B cell (primary cell): ENCODE measurements around the gene ATAD2B. TPM values are rescaled to one million over a fixed set of nuclear protein-coding genes. Genes with fewer than 3 reads are reported as not detected.

Experiments used
- ATAC-seq: fragments of 200-7000 bp; cut with Tn5 transposase; one replicate; pipeline ENCODE4 v1.10.0; 2021; ENCODE audit warnings: low read depth, mild to moderate bottlenecking, moderate number of reproducible peaks, moderate library complexity
- CTCF ChIA-PET: fragments of 350-600 bp; sonication (Branson Sonifier 250); formaldehyde crosslinking; loops from one replicate; lab custom pipeline; 2021; ENCODE audit warnings: antibody characterized with exemption, inconsistent platforms; lab: Charles Lee
- POLR2A ChIA-PET: fragments of 350-600 bp; sonication (Branson Sonifier 250); formaldehyde crosslinking; loops from one replicate; lab custom pipeline; 2021; ENCODE audit warnings: antibody characterized with exemption; lab: Charles Lee
- DNase-seq: peaks from one replicate; pipeline ENCODE4 v3.0.0; 2013
- H2AFZ ChIP-seq: 2 replicates; pipeline ENCODE4 v1.6.1; 2012; ENCODE audit warnings: mild to moderate bottlenecking, low read depth, low read length; ENCODE audit not compliant: insufficient read depth, poor library complexity, severe bottlenecking
- H3K27ac ChIP-seq, 2 donors: 1 replicate in 1 of 2; 2 replicates in 1 of 2; pipeline ENCODE4 v1.5.1; 2012 to 2013; ENCODE audit warnings: low read length in 2 of 2, mild to moderate bottlenecking in 2 of 2, moderate library complexity in 1 of 2
- H3K27me3 ChIP-seq, 4 experiments: fragments of 200-600 bp in 1 of 4; sonication (generic) in 1 of 4; replicated peaks in 1 of 4; 1 replicate in 2 of 4; 2 replicates in 2 of 4; pipeline versions ENCODE4 v1.6.1 to v1.7.0; 2013 to 2016; ENCODE audit warnings: low read length in 3 of 4, mild to moderate bottlenecking in 2 of 4, mixed read lengths in 1 of 4, moderate library complexity in 1 of 4; ENCODE audit not compliant: insufficient read depth in 4 of 4, control insufficient read depth in 3 of 4; ENCODE audit errors: control extremely low read depth in 1 of 4
- H3K36me3 ChIP-seq, 2 experiments: replicated peaks in 1 of 2; 1 replicate in 1 of 2; 2 replicates in 1 of 2; pipeline versions ENCODE4 v1.6.1 to v1.7.1; 2013; ENCODE audit warnings: low read length in 1 of 2; ENCODE audit not compliant: insufficient read depth in 2 of 2, control insufficient read depth in 1 of 2; ENCODE audit errors: control extremely low read depth in 1 of 2, extremely low read depth in 1 of 2
- H3K4me1 ChIP-seq, 2 donors: fragments of 200-600 bp in 1 of 2; sonication (generic) in 1 of 2; 1 replicate in 1 of 2; 2 replicates in 1 of 2; pipeline versions ENCODE4 v1.5.1 to v1.6.1; 2013 to 2017; ENCODE audit warnings: low read length in 2 of 2; ENCODE audit not compliant: control insufficient read depth in 2 of 2, insufficient read depth in 2 of 2
- H3K4me2 ChIP-seq: replicated peaks from 2 replicates; pipeline ENCODE3; 2012; ENCODE audit warnings: mild to moderate bottlenecking, low read depth, low read length; ENCODE audit not compliant: poor library complexity, severe bottlenecking
- H3K4me3 ChIP-seq, 5 experiments: fragments of 200-600 bp in 1 of 5; sonication (generic) in 1 of 5; 1 replicate in 3 of 5; 2 replicates in 2 of 5; pipeline versions ENCODE4 v1.5.1 to v1.7.0; 2011 to 2016; ENCODE audit warnings: low read length in 4 of 5, mild to moderate bottlenecking in 4 of 5, low read depth in 2 of 5, control low read depth in 1 of 5, moderate library complexity in 1 of 5; ENCODE audit not compliant: insufficient read depth in 1 of 5; ENCODE audit errors: control extremely low read depth in 1 of 5, extremely low read depth in 1 of 5
- H3K79me2 ChIP-seq: fragments of 200-600 bp; sonication (generic); one replicate; pipeline ENCODE4 v1.6.0; 2016; ENCODE audit warnings: low read length; ENCODE audit not compliant: control insufficient read depth, insufficient read depth
- H3K9ac ChIP-seq: fragments of 200-600 bp; sonication (generic); 2 replicates; pipeline ENCODE4 v1.6.1; 2017; ENCODE audit warnings: mild to moderate bottlenecking, low read length, moderate library complexity
- H3K9me3 ChIP-seq, 3 donors: one replicate each; pipeline versions ENCODE4 v1.6.1 to v1.7.1; 2013; ENCODE audit warnings: low read length in 2 of 3; ENCODE audit not compliant: control insufficient read depth in 2 of 3, insufficient read depth in 1 of 3; ENCODE audit errors: control extremely low read depth in 1 of 3
- H4K20me1 ChIP-seq: 2 replicates; pipeline ENCODE4 v1.6.0; 2012; ENCODE audit warnings: mild to moderate bottlenecking, low read length; ENCODE audit not compliant: insufficient read depth, control insufficient read depth, poor library complexity, severe bottlenecking
- H3K27ac Mint-ChIP-seq: one replicate; pipeline ENCODE4 v1.8.0; 2021; ENCODE audit warnings: mixed read lengths
- H3K27me3 Mint-ChIP-seq: one replicate; pipeline ENCODE4 v1.8.0; 2021; ENCODE audit warnings: mixed read lengths
- H3K4me1 Mint-ChIP-seq: one replicate; pipeline ENCODE4 v1.8.0; 2021; ENCODE audit warnings: mixed read lengths
- H3K4me3 Mint-ChIP-seq: one replicate; pipeline ENCODE4 v1.8.0; 2021; ENCODE audit warnings: mixed read lengths
- H3K9me3 Mint-ChIP-seq: one replicate; pipeline ENCODE4 v1.8.0; 2022; ENCODE audit warnings: mixed read lengths; ENCODE audit not compliant: insufficient read depth
- EZH2 ChIP-seq: IDR thresholded peaks from 2 replicates; pipeline ENCODE4 v1.6.1; 2012; ENCODE audit warnings: borderline replicate concordance, low read depth, mild to moderate bottlenecking, moderate library complexity, low read length; ENCODE audit not compliant: insufficient read depth, poor library complexity, severe bottlenecking
- WGBS: methylation state at CpG from one replicate; pipeline ENCODE4 v1.1.5; 2013; ENCODE audit warnings: missing lambda C conversion rate; ENCODE audit not compliant: insufficient coverage; 5-methylcytosine and 5-hydroxymethylcytosine counted together
- intact Hi-C: fragments of 100-400 bp; cut with micrococcal nuclease; formaldehyde crosslinking; loops from one replicate; pipeline ENCODE4 v1.10.0; 2022
- polyA plus RNA-seq: library from polyadenylated mRNA; depleted of rRNA; stranded (reverse); fragments of >200 nt; gene quantifications from 2 replicates; pipeline ENCODE4 v1.2.3, GENCODE V29; 2012
- total RNA-seq, 2 donors: library from RNA; stranded (reverse); fragments of 120-200 nt in 1 of 2; gene quantifications; 1 replicate in 1 of 2; 2 replicates in 1 of 2; pipeline versions ENCODE4 v1.2.3 to v1.2.4, GENCODE V29; 2013 to 2022
- TF ChIP-seq, protein P1 (sequence below): fragments of 200-600 bp; IDR thresholded peaks from one replicate; pipeline ENCODE4 v1.8.0; 2022; ENCODE audit warnings: antibody characterized with exemption, mild to moderate bottlenecking

The ATAD2B gene
- total and polyA plus RNA-seq, 2 donors (not counting 1 experiment from before 2014, with no cell fraction given) = 5.1 to 90.8 TPM

DNA sequence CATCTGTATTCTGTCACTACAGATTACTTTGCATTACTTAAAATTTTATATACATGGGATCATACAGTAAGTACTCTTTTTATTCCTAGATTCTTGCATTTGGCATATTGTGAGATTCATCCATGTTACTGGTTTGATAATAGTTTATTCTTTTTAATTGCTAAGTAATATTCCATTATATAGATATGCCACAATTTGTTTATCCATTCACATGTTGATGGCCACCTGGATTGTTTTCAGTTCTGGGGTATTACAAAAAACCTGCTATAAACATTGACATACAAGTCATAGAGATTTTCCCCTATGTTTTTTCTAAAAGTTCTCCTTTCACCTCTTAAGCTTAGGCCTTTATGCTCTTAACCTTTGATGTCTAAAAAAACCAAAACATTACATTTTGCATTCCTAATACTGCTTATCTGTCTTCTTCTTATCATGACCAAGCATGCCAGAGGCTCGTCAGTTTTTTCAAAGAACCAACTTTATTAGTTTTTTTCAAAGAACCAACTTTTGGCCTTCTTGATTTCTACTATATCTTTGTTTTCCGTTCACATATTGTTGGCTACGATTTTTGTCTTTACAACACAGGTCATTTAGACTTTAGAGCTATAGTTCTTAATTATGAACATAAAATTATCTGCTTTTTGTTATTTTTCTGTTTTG is 86.9 kb downstream of the ATAD2B start:
- DNase-seq (no peak), ATAC-seq (no peak)
- H3K27me3 Mint-ChIP-seq = no peaks in the 10 kb centered on the region
- CTCF ChIA-PET = no interaction called here
- no peaks in the 10 kb centered on the region for H3K27me3 ChIP-seq
- H3K27ac ChIP-seq = no peak overlapping the region
- no peak overlapping the region for H3K9ac ChIP-seq
- no peaks in the 10 kb centered on the region for H3K4me1 Mint-ChIP-seq
- no peak overlapping the region for H2AFZ ChIP-seq
- no peak overlapping the region for H3K4me2 ChIP-seq
- intact Hi-C loops = no loop called here
- TF ChIP-seq, protein P1, sequence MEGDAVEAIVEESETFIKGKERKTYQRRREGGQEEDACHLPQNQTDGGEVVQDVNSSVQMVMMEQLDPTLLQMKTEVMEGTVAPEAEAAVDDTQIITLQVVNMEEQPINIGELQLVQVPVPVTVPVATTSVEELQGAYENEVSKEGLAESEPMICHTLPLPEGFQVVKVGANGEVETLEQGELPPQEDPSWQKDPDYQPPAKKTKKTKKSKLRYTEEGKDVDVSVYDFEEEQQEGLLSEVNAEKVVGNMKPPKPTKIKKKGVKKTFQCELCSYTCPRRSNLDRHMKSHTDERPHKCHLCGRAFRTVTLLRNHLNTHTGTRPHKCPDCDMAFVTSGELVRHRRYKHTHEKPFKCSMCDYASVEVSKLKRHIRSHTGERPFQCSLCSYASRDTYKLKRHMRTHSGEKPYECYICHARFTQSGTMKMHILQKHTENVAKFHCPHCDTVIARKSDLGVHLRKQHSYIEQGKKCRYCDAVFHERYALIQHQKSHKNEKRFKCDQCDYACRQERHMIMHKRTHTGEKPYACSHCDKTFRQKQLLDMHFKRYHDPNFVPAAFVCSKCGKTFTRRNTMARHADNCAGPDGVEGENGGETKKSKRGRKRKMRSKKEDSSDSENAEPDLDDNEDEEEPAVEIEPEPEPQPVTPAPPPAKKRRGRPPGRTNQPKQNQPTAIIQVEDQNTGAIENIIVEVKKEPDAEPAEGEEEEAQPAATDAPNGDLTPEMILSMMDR = no peak
- TF ChIP-seq EZH2 = no peak
- H3K36me3 ChIP-seq = peaks cover 6 to 11% of the 10 kb centered on the region in 2 experiments
- no peaks in the 10 kb centered on the region for H3K4me1 ChIP-seq
- H3K27ac Mint-ChIP-seq = no peak overlapping the region
- peaks cover 6% of the 10 kb centered on the region for H3K79me2 ChIP-seq
- H4K20me1 ChIP-seq = peaks cover 7% of the 10 kb centered on the region
- peaks cover 2 to 10% (median 2%) of the 10 kb centered on the region in 3 donors for H3K9me3 ChIP-seq
- no peak overlapping the region for H3K4me3 Mint-ChIP-seq
- WGBS = 88% methylated on average over 1 of the region's 3 CpGs
- no peaks in the 10 kb centered on the region for H3K9me3 Mint-ChIP-seq
- no peak overlapping the region for H3K4me3 ChIP-seq
- POLR2A ChIA-PET = no interaction called here

GRCh38 chr2:23838996-23839395 is 87.9 kb downstream of the ATAD2B start:
- Mint-ChIP-seq H3K4me1 (no peaks in the 10 kb centered on the region), H3K4me3 (no peak overlapping the region), H3K9me3 (no peaks in the 10 kb centered on the region), H3K27me3 (no peaks in the 10 kb centered on the region), H3K27ac (no peak overlapping the region)
- Histone ChIP-seq H3K4me2 (no peak overlapping the region), H3K9ac (no peak overlapping the region), H3K9me3 (peaks cover 0 to 10% (median 2%) of the 10 kb centered on the region in 3 donors), H3K4me1 (no peaks in the 10 kb centered on the region), H3K27me3 (no peaks in the 10 kb centered on the region), H3K27ac (no peak overlapping the region), H3K4me3 (no peak overlapping the region), H3K79me2 (peaks cover 6% of the 10 kb centered on the region), H2AFZ (no peak overlapping the region), H3K36me3 (peaks cover 6 to 11% of the 10 kb centered on the region in 2 experiments), H4K20me1 (peaks cover 7% of the 10 kb centered on the region)
- CTCF ChIA-PET = interaction anchor here (0.7 kb wide), 1 partner anchor 15 kb away, joined by 3 read pairs; no protein-coding TSS in a partner anchor
- no CpG with 5 or more reads among the region's 1 CpG for WGBS
- no peak for ATAC-seq
- POLR2A ChIA-PET = no interaction called here
- no peak for DNase-seq
- intact Hi-C loops = no loop called here
- no peak for TF ChIP-seq EZH2
- TF ChIP-seq, protein P1 = no peak
